GM21515 (cell line): ENCODE data around the gene XG.
"Not testable (repeated sequence)": the region's sequence is repeated elsewhere in the genome, so short reads cannot be mapped to it uniquely, and the experiment has no call there.

Experiments
- ATAC-seq: cut with Tn5 transposase; IDR thresholded peaks from one replicate; pipeline ENCODE4 v1.9.1; 2021; ENCODE audit not compliant: unreplicated experiment

The XG gene

GRCh38 chrX:2732649-2733048 is 19.2 kb upstream of the XG start:
- ATAC-seq, result no peak

- no peak for ATAC-seq
Observed at GRCh38 chrX:2733286-2733685, 18.6 kb upstream of the XG start.

- no peak for ATAC-seq
Observed at GRCh38 chrX:2735270-2735669, 16.6 kb upstream of the XG start.

GRCh38 chrX:2740672-2741071 is 11.2 kb upstream of the XG start:
- ATAC-seq, result no peak

- ATAC-seq, result no peak
Observed at GRCh38 chrX:2741386-2741785, 10.5 kb upstream of the XG start.

GRCh38 chrX:2746250-2746649 is 5.6 kb upstream of the XG start:
- ATAC-seq, result not testable (repeated sequence)

GRCh38 chrX:2748171-2748814 is 3.5 kb upstream of the XG start:
- ATAC-seq, result no peak

- no peak for ATAC-seq
Observed at GRCh38 chrX:2748815-2749188, 3.0 kb upstream of the XG start.

GRCh38 chrX:2751291-2751690 is 549 bp upstream of the XG start:
- ATAC-seq, result no peak

- not testable (repeated sequence) for ATAC-seq
Observed at GRCh38 chrX:2752441-2752840, 601 bp downstream of the XG start.

GRCh38 chrX:2755163-2755715 is 3.4 kb downstream of the XG start:
- ATAC-seq, result not testable (repeated sequence)

- no peak for ATAC-seq
Observed at GRCh38 chrX:2756548-2756947, 4.7 kb downstream of the XG start.

- no peak for ATAC-seq
Observed at GRCh38 chrX:2761246-2761645, 9.4 kb downstream of the XG start.

- not testable (repeated sequence) for ATAC-seq
Observed at GRCh38 chrX:2762671-2763070, 10.8 kb downstream of the XG start.

GRCh38 chrX:2764766-2765548 is 13.1 kb downstream of the XG start:
- ATAC-seq, result not testable (repeated sequence)

- no peak for ATAC-seq
Observed at GRCh38 chrX:2765549-2765830, 13.7 kb downstream of the XG start.

GRCh38 chrX:2766906-2767305 is 15.1 kb downstream of the XG start:
- no peak for ATAC-seq

GRCh38 chrX:2767631-2768455 is 16.0 kb downstream of the XG start:
- ATAC-seq, result no peak

GRCh38 chrX:2769615-2770014 is 17.8 kb downstream of the XG start:
- no peak for ATAC-seq

- not testable (repeated sequence) for ATAC-seq
Observed at GRCh38 chrX:2773166-2774055, 21.6 kb downstream of the XG start.

- ATAC-seq, result no peak
Observed at GRCh38 chrX:2774057-2774456, 22.2 kb downstream of the XG start.
